Upper lobe of right lung (tissue), 1 donor: ENCODE data around the gene PLXDC1. TPM values are rescaled to one million over a fixed set of nuclear protein-coding genes. Genes with fewer than 3 reads are reported as not detected.

Experiments
- ATAC-seq: fragments of 200-7000 bp; cut with Tn5 transposase; one replicate; pipeline ENCODE4 v1.9.1; 2020; ENCODE audit warnings: mild to moderate bottlenecking, moderate library complexity
- DNase-seq: peaks from one replicate; pipeline ENCODE4 v3.0.0-alpha.2; 2020
- H3K27ac ChIP-seq: fragments of 200-600 bp; one replicate; pipeline ENCODE4 v1.8.0; 2022
- H3K27me3 ChIP-seq: fragments of 200-600 bp; one replicate; pipeline ENCODE4 v1.8.0; 2022; ENCODE audit warnings: mild to moderate bottlenecking
- H3K36me3 ChIP-seq: fragments of 200-600 bp; one replicate; pipeline ENCODE4 v1.8.0; 2022
- H3K4me1 ChIP-seq: fragments of 200-600 bp; one replicate; pipeline ENCODE4 v1.8.0; 2022
- H3K4me3 ChIP-seq: fragments of 200-600 bp; one replicate; pipeline ENCODE4 v1.8.0; 2022; ENCODE audit warnings: mild to moderate bottlenecking
- H3K9me3 ChIP-seq: fragments of 200-600 bp; one replicate; pipeline ENCODE4 v1.8.0; 2022
- intact Hi-C: fragments of 100-400 bp; cut with DNase I; formaldehyde crosslinking; loops from one replicate; pipeline ENCODE4 v1.11.0; 2022
- total RNA-seq: library from RNA; stranded (reverse); fragmentation: NEBNext Ultra II Directional; extraction: Animal tissue kit (Norgen Biotek cat#: 25700); gene quantifications from one replicate; pipeline ENCODE4 v1.2.1, GENCODE V29; 2021
- TF ChIP-seq, protein P1 (sequence below): fragments of 200-600 bp; IDR thresholded peaks from one replicate; pipeline ENCODE4 v1.8.0; 2022; ENCODE audit warnings: antibody characterized with exemption
- donor health status: DM: no; HTN: yes; CAD: no; lungs with severe emphysema.

The PLXDC1 gene
- total RNA-seq, 1 donor from 2014 or later, result 14.4 TPM

DNA sequence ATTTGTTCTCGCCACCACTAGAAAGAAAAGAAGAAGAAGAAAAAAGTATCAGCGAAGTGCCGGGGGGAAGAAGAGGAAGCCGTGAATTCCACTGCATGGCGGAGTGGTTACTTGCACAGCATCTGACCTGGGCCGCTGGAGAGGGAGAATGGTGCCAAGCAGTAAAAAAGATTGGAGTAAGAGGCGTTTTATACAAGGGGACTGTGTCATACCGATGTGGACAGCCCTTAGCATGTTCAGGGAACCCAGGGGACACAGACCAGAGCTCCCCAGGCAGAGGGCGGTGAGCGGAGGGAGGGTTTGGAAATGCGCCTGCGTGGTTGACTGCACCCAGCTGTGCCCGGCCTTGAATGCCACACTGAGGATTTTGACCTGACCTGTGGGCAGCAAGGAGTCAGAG, 52.8 kb downstream of the PLXDC1 start:
- intact Hi-C loops, result no loop called here
- H3K27ac ChIP-seq, result no peak overlapping the region
- TF ChIP-seq, protein P1, sequence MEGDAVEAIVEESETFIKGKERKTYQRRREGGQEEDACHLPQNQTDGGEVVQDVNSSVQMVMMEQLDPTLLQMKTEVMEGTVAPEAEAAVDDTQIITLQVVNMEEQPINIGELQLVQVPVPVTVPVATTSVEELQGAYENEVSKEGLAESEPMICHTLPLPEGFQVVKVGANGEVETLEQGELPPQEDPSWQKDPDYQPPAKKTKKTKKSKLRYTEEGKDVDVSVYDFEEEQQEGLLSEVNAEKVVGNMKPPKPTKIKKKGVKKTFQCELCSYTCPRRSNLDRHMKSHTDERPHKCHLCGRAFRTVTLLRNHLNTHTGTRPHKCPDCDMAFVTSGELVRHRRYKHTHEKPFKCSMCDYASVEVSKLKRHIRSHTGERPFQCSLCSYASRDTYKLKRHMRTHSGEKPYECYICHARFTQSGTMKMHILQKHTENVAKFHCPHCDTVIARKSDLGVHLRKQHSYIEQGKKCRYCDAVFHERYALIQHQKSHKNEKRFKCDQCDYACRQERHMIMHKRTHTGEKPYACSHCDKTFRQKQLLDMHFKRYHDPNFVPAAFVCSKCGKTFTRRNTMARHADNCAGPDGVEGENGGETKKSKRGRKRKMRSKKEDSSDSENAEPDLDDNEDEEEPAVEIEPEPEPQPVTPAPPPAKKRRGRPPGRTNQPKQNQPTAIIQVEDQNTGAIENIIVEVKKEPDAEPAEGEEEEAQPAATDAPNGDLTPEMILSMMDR, result no peak
- H3K36me3 ChIP-seq, result no peaks in the 10 kb centered on the region
- H3K4me3 ChIP-seq, result no peak overlapping the region
- peaks cover 36% of the 10 kb centered on the region for H3K4me1 ChIP-seq
- DNase-seq (no peak), ATAC-seq (peak; percentile 22)
- no peaks in the 10 kb centered on the region for H3K9me3 ChIP-seq
- H3K27me3 ChIP-seq, result no peaks in the 10 kb centered on the region

DNA sequence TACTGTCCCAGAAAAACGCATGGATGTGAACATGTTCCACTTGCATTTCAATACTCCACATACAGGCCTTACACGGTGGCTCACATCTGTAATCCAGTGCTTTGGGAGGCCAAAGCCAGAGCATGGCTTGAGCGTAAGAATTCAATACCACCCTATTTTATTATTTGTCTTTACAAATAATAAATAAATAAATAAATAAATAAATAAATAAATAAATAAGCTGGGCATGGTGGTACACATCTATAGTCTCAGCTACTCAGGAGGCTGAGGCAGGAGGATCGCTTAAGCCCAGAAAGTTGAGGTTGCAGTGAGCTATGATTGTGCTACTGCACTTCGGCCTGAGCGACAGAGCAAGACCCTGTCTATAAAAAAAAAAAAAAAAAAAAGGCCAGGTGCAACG, 53.9 kb downstream of the PLXDC1 start:
- no peak for DNase-seq
- H3K36me3 ChIP-seq, result no peaks in the 10 kb centered on the region
- H3K27ac ChIP-seq, result no peak overlapping the region

DNA sequence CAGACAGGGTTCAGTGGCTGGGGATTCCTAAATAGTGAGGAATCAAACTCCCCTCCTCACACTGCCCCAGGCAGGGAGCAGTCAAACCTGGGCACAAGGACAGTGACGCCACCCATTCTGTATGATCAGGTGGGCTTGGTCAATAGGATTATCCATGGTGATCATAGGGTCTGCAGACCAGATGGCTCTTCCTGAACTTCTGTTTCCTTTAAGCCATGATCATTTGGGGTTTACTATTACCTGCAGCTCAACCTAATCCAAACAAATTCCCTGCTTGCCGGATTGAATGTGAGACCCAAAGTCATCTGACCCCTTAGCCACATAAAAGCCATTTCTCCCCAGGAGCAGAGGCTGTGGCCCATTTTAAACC, 54.3 kb downstream of the PLXDC1 start:
- H3K27ac ChIP-seq, result peak overlapping the region; percentile 60
- peaks cover 41% of the 10 kb centered on the region for H3K4me1 ChIP-seq
- no peaks in the 10 kb centered on the region for H3K27me3 ChIP-seq

More for the DNA sequence above, 53.9 kb downstream of the PLXDC1 start:
- H3K9me3 ChIP-seq, result no peaks in the 10 kb centered on the region
- intact Hi-C loops, result no loop called here
- ATAC-seq, result no peak
- peaks cover 39% of the 10 kb centered on the region for H3K4me1 ChIP-seq
- TF ChIP-seq, protein P1, result no peak
- H3K4me3 ChIP-seq, result no peak overlapping the region
- H3K27me3 ChIP-seq, result no peaks in the 10 kb centered on the region

DNA sequence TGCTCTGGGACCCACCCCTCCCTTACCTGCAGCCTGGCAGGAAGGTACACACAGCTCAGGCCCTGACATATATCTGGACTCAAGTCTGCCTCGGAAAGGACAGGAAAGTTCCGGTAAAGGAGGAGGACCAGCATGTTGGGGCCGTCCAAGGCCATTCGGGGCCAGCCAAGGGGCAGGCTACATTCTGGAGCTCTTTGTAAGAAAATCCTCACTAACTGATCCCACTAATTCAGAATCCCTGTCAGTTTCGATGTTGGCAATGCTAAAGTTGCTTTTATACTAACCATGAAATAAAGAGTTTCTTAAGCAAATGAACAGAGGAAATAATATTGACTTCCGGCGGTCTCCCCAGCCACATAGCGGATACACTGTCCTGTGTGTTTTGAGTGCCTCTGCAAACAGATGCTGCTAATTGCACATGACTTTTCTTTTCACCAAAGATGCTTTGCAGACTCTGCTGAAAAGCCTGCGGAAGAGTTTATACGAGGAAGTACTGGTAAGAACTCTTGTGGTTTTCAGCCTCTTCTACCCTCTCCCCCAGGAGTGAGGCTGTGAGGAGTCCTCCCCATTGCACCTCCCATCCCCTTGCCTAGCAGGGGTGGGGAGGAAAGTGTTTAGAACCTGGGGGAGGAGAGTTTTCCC, 54.8 kb downstream of the PLXDC1 start:
- Histone ChIP-seq H3K27me3 (no peaks in the 10 kb centered on the region), H3K4me3 (peak overlapping the region; percentile 16), H3K36me3 (no peaks in the 10 kb centered on the region), H3K9me3 (no peaks in the 10 kb centered on the region), H3K4me1 (peaks cover 41% of the 10 kb centered on the region), H3K27ac (peak overlapping the region; percentile 60)
- intact Hi-C loops, result no loop called here
- ATAC-seq (peak; percentile 19), DNase-seq (no peak)
- TF ChIP-seq, protein P1, result no peak

More for the DNA sequence above, 54.3 kb downstream of the PLXDC1 start:
- no peak for DNase-seq
- H3K9me3 ChIP-seq, result no peaks in the 10 kb centered on the region
- TF ChIP-seq, protein P1, result no peak
- no peaks in the 10 kb centered on the region for H3K36me3 ChIP-seq
- ATAC-seq, result no peak
- H3K4me3 ChIP-seq, result no peak overlapping the region
- intact Hi-C loops, result no loop called here

DNA sequence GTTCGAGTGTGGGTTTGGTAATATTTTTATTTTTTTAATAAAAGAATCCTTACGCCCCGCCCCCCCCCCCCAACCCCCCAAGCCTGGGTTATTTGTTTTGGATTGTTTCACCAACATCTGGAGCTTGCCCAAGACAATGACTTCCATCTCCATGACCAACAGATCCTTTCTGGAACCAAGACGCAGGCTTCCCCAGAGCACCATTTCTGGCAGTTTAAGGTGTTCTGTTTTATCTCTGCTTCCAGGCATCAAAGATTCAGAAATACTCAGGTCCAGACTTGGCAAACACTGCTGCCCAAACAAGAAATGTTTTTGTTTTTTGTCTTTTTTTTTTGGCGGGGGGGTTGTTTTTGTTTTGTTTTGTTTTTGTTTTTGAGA, 56.1 kb downstream of the PLXDC1 start:
- no peak overlapping the region for H3K27ac ChIP-seq
- TF ChIP-seq, protein P1, result no peak
- DNase-seq, result no peak
- H3K4me3 ChIP-seq, result no peak overlapping the region
- peaks cover 41% of the 10 kb centered on the region for H3K4me1 ChIP-seq
- no peak for ATAC-seq
- no peaks in the 10 kb centered on the region for H3K27me3 ChIP-seq
- no peaks in the 10 kb centered on the region for H3K36me3 ChIP-seq
- intact Hi-C loops, result no loop called here
- no peaks in the 10 kb centered on the region for H3K9me3 ChIP-seq
